ENCODE data around the gene TBC1D3B. TPM values are rescaled to one million over a fixed set of nuclear protein-coding genes. Genes with fewer than 3 reads are reported as not detected.

Gene TBC1D3B
- total RNA-seq, 2 donors from 2014 or later = not detected

DNA sequence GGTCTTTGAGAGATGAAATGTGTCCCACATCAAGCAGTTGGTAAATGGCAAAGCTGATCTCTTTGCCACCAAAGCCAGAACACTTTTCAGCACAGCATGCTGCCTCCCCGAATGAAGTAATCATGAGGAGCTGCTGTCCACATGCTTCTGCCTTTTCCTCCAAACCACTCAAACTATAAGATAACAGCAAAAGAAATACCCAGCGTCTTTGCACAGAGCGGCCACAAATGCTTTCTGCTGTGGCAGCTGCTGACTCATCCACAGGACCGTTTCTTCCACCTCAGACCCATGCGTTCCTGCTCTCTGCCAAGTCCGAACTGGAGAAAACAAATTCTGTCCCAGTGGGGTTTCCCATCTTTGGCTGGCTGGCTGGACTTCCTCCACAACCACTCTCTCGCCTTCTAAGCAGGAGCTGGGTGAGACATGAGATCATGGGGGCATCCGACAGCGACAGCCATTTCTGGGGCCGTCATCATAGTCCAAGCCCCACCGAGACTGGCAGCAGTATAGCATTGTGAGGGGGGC, 27.1 kb downstream of the TBC1D3B start:
- H3K4me3 ChIP-seq = no peak overlapping the region
- no peak overlapping the region for H3K27ac ChIP-seq
- H3K27me3 ChIP-seq = no peaks in the 10 kb centered on the region
- peak; percentile 61 for DNase-seq (ENCODE audit: low spot score)
- TF ChIP-seq CTCF (IDR thresholded peaks at IDR 0.05) = peak in 1 of 2 donors; percentile 21
- H3K36me3 ChIP-seq = no peaks in the 10 kb centered on the region
- no peaks in the 10 kb centered on the region for H3K4me1 ChIP-seq
- no peaks in the 10 kb centered on the region for H3K9me3 ChIP-seq

DNA sequence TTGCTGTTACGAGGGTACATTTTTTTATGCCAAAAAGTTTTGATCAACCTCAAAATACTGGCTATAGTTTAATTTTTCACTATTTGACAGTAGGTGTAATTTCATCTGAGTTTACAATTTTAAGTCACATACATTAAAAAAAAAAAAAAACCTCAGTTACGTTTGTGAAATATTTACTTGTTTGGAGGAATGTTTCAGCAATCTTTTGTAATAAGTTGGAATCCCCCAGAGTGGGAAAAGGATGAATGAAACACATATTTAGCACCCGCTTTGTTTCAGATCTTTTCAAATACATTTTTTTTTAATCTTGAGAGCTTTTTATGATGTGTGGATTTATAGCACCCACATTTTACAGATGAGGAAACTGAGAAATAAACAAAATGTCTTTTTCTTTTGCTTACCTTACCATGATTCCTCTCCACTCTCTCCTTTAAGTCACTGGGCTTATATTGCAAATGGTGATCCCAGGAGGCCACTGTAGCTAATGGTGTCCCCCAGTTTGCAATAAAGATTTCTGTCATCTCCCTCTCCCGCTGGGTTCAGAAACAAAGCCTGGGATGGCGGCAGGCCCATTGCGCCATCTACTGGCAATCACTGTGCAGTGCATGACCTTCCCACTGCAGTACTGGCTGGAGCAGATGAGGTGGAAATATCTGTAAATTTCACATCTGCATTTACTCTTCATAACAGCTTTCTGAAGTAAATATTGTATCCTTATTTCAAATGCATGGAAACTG, 27.7 kb downstream of the TBC1D3B start:
- Histone ChIP-seq H3K4me1 (no peaks in the 10 kb centered on the region), H3K4me3 (no peak overlapping the region), H3K27me3 (no peaks in the 10 kb centered on the region), H3K9me3 (no peaks in the 10 kb centered on the region), H3K27ac (no peak overlapping the region), H3K36me3 (no peaks in the 10 kb centered on the region)
- peak; percentile 72 for DNase-seq (ENCODE audit: low spot score)
- TF ChIP-seq CTCF (IDR thresholded peaks at IDR 0.05) = peak; percentile 83 to 97

DNA sequence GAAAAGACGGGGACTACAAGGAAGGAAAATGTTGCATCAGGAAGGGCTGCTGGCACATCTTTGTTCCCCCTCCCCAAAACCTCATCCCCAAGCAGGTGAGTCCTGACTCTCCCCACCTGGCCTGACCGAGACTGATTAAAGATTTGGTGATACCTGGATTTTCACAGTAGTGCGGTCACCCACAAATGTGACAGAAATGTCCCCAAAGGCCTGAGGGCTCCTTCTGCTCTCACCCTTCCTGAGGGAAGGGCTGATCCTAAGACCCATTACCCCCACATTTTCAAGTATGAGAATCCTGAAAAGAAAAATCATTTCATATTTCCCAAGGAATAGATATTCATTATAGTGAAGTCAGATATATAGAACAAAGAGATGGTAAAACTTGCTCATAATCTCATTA, 28.8 kb downstream of the TBC1D3B start:
- no peak for DNase-seq (ENCODE audit: low spot score)
- no peak for TF ChIP-seq CTCF (IDR thresholded peaks at IDR 0.05)
- Histone ChIP-seq H3K27ac (no peak overlapping the region), H3K36me3 (no peaks in the 10 kb centered on the region), H3K9me3 (no peaks in the 10 kb centered on the region), H3K4me3 (no peak overlapping the region), H3K4me1 (no peaks in the 10 kb centered on the region), H3K27me3 (no peaks in the 10 kb centered on the region)

- H3K36me3 ChIP-seq = no peaks in the 10 kb centered on the region
- H3K4me3 ChIP-seq = no peak overlapping the region
- no peaks in the 10 kb centered on the region for H3K4me1 ChIP-seq
- no peak for TF ChIP-seq CTCF (IDR thresholded peaks at IDR 0.05)
- no peak overlapping the region for H3K27ac ChIP-seq
- H3K9me3 ChIP-seq = no peaks in the 10 kb centered on the region
- H3K27me3 ChIP-seq = no peaks in the 10 kb centered on the region
- no peak for DNase-seq (ENCODE audit: low spot score)
Observed at GRCh38 chr17:36144981-36145729, 31.3 kb downstream of the TBC1D3B start.

- no peak for TF ChIP-seq CTCF (IDR thresholded peaks at IDR 0.05)
- no peak overlapping the region for H3K4me3 ChIP-seq
- H3K27ac ChIP-seq = no peak overlapping the region
- no peaks in the 10 kb centered on the region for H3K9me3 ChIP-seq
- no peak for DNase-seq (ENCODE audit: low spot score)
- H3K36me3 ChIP-seq = no peaks in the 10 kb centered on the region
- H3K4me1 ChIP-seq = no peaks in the 10 kb centered on the region
- no peaks in the 10 kb centered on the region for H3K27me3 ChIP-seq
Observed at GRCh38 chr17:36144014-36144413, 32.4 kb downstream of the TBC1D3B start.

Measured in right atrium auricular region (tissue), 2 donors.